BE2C (cell line): ENCODE measurements around the gene NCOA1.

ENCODE experiments used
- DNase-seq: peaks from one replicate; pipeline ENCODE4 v3.0.0-alpha.2; 2020
- H3K27me3 ChIP-seq: fragments of 250-450 bp; sonication (Bioruptor Pico); 2 replicates; pipeline ENCODE4 v1.5.1; 2020; ENCODE audit warnings: mild to moderate bottlenecking
- H3K36me3 ChIP-seq: fragments of 250-450 bp; sonication (Bioruptor Pico); 2 replicates; pipeline ENCODE4 v1.5.1; 2020; ENCODE audit warnings: mild to moderate bottlenecking
- H3K4me1 ChIP-seq: fragments of 250-450 bp; sonication (Bioruptor Pico); 2 replicates; pipeline ENCODE4 v1.5.1; 2020
- H3K4me3 ChIP-seq: 2 replicates; pipeline ENCODE4 v1.5.1; 2011; ENCODE audit warnings: low read depth, low read length
- H3K9me3 ChIP-seq: fragments of 250-450 bp; sonication (Bioruptor Pico); 2 replicates; pipeline ENCODE4 v1.5.1; 2020
- CTCF ChIP-seq: IDR thresholded peaks from 2 replicates; pipeline ENCODE4 v1.5.1; 2012; ENCODE audit warnings: mild to moderate bottlenecking, low read depth, low read length

Gene NCOA1

GRCh38 chr2:24690524-24690923 is 199.5 kb downstream of the NCOA1 start:
- Histone ChIP-seq H3K36me3 (no peaks in the 10 kb centered on the region), H3K4me1 (peaks cover 3% of the 10 kb centered on the region; the same call in 1 of the 2 replicates), H3K27me3 (no peaks in the 10 kb centered on the region), H3K4me3 (no peak overlapping the region), H3K9me3 (no peaks in the 10 kb centered on the region)
- no peak for DNase-seq
- TF ChIP-seq CTCF: no peak

GRCh38 chr2:24691806-24692205 is 200.8 kb downstream of the NCOA1 start:
- H3K27me3 ChIP-seq: no peaks in the 10 kb centered on the region
- H3K4me1 ChIP-seq: peaks cover 3% of the 10 kb centered on the region; the same call in 1 of the 2 replicates

GRCh38 chr2:24697792-24698191 is 206.7 kb downstream of the NCOA1 start:
- no peak for DNase-seq
- TF ChIP-seq CTCF: no peak
- H3K4me1 ChIP-seq: no peaks in the 10 kb centered on the region

More at GRCh38 chr2:24691806-24692205, 200.8 kb downstream of the NCOA1 start:
- no peak for DNase-seq
- Histone ChIP-seq H3K9me3 (no peaks in the 10 kb centered on the region), H3K4me3 (no peak overlapping the region), H3K36me3 (no peaks in the 10 kb centered on the region)
- TF ChIP-seq CTCF: no peak

GRCh38 chr2:24702800-24703199 is 211.7 kb downstream of the NCOA1 start:
- no peak for TF ChIP-seq CTCF
- no peaks in the 10 kb centered on the region for H3K36me3 ChIP-seq
- H3K4me3 ChIP-seq: no peak overlapping the region
- H3K9me3 ChIP-seq: no peaks in the 10 kb centered on the region
- no peak for DNase-seq
- no peaks in the 10 kb centered on the region for H3K27me3 ChIP-seq
- no peaks in the 10 kb centered on the region for H3K4me1 ChIP-seq

More at GRCh38 chr2:24697792-24698191, 206.7 kb downstream of the NCOA1 start:
- Histone ChIP-seq H3K36me3 (no peaks in the 10 kb centered on the region), H3K4me3 (no peak overlapping the region), H3K9me3 (no peaks in the 10 kb centered on the region), H3K27me3 (no peaks in the 10 kb centered on the region)

GRCh38 chr2:24704692-24705091 is 213.6 kb downstream of the NCOA1 start:
- no peaks in the 10 kb centered on the region for H3K4me1 ChIP-seq
- no peaks in the 10 kb centered on the region for H3K9me3 ChIP-seq
- no peak for TF ChIP-seq CTCF
- no peak for DNase-seq
- no peaks in the 10 kb centered on the region for H3K27me3 ChIP-seq
- no peaks in the 10 kb centered on the region for H3K36me3 ChIP-seq
- no peak overlapping the region for H3K4me3 ChIP-seq

GRCh38 chr2:24707143-24707542 is 216.1 kb downstream of the NCOA1 start:
- no peak overlapping the region for H3K4me3 ChIP-seq
- no peak for DNase-seq
- no peaks in the 10 kb centered on the region for H3K9me3 ChIP-seq
- TF ChIP-seq CTCF: no peak
- H3K4me1 ChIP-seq: peaks cover 4% of the 10 kb centered on the region
- no peaks in the 10 kb centered on the region for H3K27me3 ChIP-seq
- no peaks in the 10 kb centered on the region for H3K36me3 ChIP-seq
